Amniotic epithelial cell (primary cell): ENCODE measurements around the gene OPRD1.
"Not testable (repeated sequence)": the region's sequence is repeated elsewhere in the genome, so short reads cannot be mapped to it uniquely, and the experiment has no call there.

Experiments used
- DNase-seq: peaks from one replicate; pipeline ENCODE4 v3.0.0-alpha.2; 2010; ENCODE audit warnings: low read depth

OPRD1 gene

GRCh38 chr1:28845786-28846543, 34.0 kb downstream of the OPRD1 start:
- peak; percentile 31 for DNase-seq

- DNase-seq = not testable (repeated sequence)
Measured at GRCh38 chr1:28847207-28847606, 35.2 kb downstream of the OPRD1 start.

- DNase-seq = no peak
Measured at GRCh38 chr1:28848416-28848815, 36.4 kb downstream of the OPRD1 start.

- no peak for DNase-seq
Measured at GRCh38 chr1:28853093-28853742, 41.2 kb downstream of the OPRD1 start.

- DNase-seq = not testable (repeated sequence)
Measured at GRCh38 chr1:28854406-28854805, 42.4 kb downstream of the OPRD1 start.

- DNase-seq = no peak
Measured at GRCh38 chr1:28855046-28855445, 43.1 kb downstream of the OPRD1 start.

GRCh38 chr1:28855469-28855951, 43.5 kb downstream of the OPRD1 start:
- DNase-seq = peak; percentile 15

GRCh38 chr1:28855969-28856368, 44.0 kb downstream of the OPRD1 start:
- DNase-seq = no peak

GRCh38 chr1:28860332-28861073, 48.5 kb downstream of the OPRD1 start:
- peak; percentile 57 for DNase-seq

GRCh38 chr1:28862571-28863403, 50.8 kb downstream of the OPRD1 start:
- DNase-seq = no peak

GRCh38 chr1:28864695-28865094, 52.7 kb downstream of the OPRD1 start:
- no peak for DNase-seq

- no peak for DNase-seq
Measured at GRCh38 chr1:28865997-28866650, 54.2 kb downstream of the OPRD1 start.

- DNase-seq = no peak
Measured at GRCh38 chr1:28867850-28868249, 55.9 kb downstream of the OPRD1 start.

GRCh38 chr1:28869952-28870351, 58.0 kb downstream of the OPRD1 start:
- DNase-seq = no peak

- DNase-seq = no peak
Measured at GRCh38 chr1:28871631-28872401, 59.8 kb downstream of the OPRD1 start.

GRCh38 chr1:28875134-28875533, 63.2 kb downstream of the OPRD1 start:
- not testable (repeated sequence) for DNase-seq

GRCh38 chr1:28877132-28877781, 65.3 kb downstream of the OPRD1 start:
- DNase-seq = peak; percentile 50

GRCh38 chr1:28878796-28879195, 66.8 kb downstream of the OPRD1 start:
- DNase-seq = no peak

GRCh38 chr1:28882009-28882628, 70.1 kb downstream of the OPRD1 start:
- peak; percentile 73 for DNase-seq

- no peak for DNase-seq
Measured at GRCh38 chr1:28883242-28883616, 71.3 kb downstream of the OPRD1 start.
